Stimulated activated CD8-positive, alpha-beta memory T cell treated with anti-CD3 and anti-CD28 coated beads, Interleukin-12 subunit alpha, Interleukin-12 subunit beta, amount 100 ng/mL, for 4 hours (primary cell): Measurements from ENCODE around the gene BBS10.
"Not testable (repeated sequence)": the region's sequence is repeated elsewhere in the genome, so short reads cannot be mapped to it uniquely, and the experiment has no call there.

ENCODE experiments used
- DNase-seq: peaks from one replicate; pipeline ENCODE4 v3.0.0-alpha.2; 2020; ENCODE audit warnings: low read depth

The BBS10 gene

DNA sequence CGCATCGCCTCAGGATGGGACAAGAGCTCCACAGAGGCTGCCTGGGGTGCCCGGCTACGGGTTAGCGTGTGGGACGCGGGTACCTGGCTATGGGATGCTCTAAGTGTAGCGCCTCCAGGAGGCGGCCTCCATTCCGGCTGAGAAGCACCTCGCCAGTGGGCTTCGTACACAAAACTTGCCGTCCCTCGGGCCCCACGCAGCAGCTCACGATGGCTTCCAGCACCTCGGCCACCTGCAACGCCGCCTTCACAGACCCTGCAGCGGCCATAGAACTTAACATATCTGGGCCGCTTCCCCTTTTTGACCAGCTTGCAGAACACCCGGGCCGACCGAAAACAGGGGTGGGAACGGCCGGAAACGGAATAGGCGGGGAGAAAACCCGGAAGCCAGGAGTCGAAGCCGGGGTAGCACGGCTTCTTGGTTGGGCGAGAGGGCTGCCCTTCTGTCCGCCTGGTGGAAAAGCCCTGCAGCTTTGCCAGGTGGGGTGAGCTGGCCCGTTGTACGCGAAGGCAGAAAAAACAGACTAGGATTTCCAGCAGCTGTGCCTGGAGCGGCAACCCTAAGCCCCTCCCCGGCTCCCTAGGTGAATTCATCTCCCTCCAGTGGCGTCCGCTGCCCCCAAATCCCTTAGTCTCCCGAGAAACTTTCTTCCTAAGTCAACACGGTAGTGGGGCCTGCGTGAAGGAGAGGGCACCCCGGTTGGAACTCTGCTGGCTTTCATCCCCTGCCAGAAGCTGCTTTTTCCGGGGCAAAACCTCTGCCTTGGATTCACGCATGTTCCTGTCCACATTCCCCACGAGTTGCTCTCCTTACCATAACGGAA, at the start of gene BBS10:
BBS10 (minus strand) TSS at position 337 of the 823 bp plus-strand sequence; CDS start at position 280, 57 bp downstream.
- peak; percentile 71 for DNase-seq

DNA sequence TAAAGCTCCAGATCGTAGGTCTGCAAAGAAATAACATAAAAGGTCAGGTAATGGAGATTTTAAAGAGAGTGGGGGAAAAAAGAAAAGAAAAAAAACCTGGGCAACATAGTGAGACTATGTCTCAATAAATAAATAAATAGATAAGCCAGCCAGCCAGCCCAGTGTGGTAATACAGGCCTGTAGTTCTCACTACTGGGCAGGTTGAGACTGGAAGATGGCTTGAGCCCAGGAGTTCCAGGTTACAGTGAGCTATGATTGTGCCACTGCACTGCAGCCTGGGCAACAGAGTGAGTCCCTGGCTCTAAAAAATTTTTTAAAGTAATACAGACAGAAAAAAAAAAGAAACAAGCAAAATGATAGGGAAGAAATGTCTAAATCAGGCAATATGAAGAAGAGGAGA, 43.2 kb upstream of the BBS10 start:
- no peak for DNase-seq

DNA sequence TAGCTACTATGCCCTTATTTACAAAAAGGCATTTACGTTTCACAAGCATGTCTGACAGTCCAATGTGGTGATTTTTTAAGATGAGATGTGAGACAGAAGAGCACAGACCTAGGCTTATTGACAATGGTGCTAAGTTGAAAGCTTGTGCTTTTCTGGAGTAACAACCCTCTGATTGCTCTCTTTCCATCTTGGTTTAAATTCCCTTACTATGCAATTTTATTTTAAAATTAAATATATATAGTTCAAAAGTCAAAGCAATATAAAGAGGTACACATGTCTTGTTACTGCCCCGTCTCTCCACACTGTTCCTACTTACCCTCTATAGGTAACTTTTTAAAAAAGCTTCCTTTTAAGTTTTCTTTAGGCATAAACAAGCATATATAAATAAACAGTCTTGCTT, 39.4 kb upstream of the BBS10 start:
- DNase-seq, result no peak

DNA sequence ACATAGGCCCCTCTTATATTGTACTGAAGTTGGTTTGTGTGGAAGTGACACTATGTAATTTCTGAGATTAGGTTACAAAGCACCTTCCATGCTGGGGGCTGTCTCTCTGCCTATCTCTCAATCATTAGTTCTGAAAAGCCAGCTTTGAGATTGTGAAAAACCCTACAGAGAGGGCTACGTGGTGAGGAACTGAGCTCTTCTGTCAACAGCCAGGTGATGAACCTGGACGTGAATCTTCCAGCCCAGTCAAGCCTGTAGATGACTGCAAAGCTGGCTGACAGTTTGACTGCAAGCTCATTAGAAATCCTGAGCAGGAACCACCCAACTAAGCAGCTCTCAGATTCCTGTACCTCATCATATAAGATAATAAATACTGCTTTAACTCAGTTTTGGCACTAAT, 36.3 kb upstream of the BBS10 start:
- DNase-seq, result no peak

DNA sequence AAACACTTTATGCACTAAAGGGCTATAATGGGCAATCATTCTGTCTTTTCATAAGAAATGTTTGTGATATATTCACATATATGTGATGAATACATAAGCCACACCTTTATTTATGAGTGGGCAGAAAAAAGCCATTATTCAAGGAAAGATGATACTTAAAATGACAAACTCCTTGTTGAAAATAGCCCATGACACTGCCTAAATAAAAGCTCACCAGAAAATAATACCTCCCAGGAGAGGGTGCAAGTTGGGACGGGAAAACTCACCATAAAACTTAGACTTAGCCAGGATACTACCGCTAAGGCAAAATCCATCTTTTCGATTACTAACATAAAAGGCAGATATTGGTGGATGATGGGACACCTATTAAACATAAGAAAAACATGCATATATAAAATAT, 35.8 kb upstream of the BBS10 start:
- no peak for DNase-seq

DNA sequence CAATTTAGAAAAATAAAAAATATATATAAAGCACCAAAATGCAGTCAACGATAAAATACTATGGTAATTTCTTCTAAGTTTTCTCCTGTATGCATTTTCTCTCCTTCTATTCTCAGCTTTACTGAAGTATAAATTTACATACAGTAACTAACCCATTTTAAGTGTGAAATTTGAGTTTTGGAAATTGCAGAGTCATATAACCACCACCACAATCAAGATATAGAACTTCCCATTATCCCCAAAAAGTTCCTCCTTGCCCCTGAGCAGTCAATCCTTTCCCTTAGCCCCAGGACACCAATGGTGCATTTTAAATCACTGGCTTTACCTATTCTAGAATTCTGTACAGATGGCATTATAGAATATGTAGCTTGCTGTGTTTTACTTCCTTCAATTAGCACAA, 31.0 kb upstream of the BBS10 start:
- DNase-seq, result no peak

DNA sequence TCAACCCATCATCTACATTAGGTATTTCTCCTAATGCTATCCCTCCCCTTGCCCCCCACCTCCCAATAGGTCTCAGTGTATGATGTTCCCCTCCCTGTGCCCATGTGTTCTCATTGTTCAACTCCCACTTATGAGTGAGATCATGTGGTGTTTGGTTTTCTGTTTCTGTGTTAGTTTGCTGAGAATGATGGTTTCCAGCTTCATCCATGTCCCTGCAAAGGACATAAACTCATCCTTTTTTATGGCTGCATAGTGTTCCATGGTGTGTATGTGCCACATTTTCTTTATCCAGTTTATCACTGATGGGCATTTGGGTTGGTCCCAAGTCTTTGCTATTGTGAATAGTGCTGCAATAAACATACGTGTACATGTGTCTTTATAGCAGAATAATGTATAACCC, 28.7 kb upstream of the BBS10 start:
- not testable (repeated sequence) for DNase-seq

DNA sequence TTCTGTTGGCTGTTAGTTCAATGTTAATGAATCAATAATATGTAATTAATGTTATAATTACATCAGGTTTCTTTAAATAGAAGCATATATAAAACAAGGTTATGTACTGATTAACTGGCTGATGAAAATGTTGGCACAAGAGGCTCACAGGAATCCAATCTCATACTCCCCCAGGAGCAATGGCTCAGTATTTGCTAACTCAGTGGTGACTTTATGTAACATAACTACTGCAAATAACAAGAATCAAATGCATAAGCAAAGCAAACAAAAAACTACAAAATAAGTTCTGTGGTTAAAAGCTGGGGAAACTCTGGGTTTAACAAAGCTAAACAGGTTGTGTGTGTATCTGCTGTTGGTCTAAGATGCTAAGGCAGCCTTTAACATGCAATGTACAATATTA, 27.7 kb upstream of the BBS10 start:
- no peak for DNase-seq

DNA sequence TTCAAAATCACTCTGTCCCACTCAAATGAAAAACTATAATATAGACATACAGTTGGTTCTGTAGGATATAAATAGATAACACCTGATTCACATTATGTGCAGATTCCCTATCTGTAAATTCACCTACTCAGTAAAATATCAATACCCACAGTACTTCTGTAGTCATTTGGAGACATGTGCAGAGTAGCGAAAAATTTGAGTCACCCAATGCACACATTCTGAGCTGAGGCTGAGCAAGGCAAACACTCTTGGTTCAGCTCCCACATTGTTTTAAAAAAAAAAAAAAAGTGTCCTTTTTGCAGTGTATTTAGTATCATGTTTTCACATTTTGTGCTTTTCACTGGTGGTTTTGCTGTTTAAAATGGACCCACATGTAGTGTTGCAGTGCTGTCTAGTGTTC, 27.3 kb upstream of the BBS10 start:
- no peak for DNase-seq

DNA sequence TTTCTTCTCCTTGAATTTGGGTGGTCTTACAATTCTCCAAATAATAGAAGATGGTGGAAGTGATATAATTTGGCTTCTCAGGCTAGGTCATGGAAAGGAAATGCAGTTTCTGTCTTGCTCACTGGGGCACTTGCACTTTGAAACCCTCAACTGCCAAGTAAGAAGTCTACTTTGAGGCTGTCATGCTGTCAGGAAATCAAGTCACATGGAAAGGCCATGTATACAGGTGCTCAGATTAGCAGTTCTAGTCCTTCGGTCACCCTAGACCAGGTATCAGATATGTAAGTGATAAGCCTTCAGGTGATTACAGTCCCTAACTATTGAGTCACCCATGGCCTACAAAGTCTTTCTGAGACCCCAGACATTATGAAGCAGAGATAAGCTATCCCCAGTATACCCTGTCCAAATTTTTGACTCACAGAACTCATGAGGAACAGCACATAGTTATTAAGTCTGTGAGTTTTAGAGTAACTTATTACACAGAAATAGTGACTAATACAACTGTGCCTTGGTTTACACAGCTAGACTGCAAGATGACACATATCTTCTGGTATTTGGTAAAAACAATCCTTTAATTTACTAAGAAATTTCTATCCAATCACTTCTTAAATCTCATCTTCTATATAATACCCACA, 26.3 kb upstream of the BBS10 start:
- DNase-seq, result no peak

DNA sequence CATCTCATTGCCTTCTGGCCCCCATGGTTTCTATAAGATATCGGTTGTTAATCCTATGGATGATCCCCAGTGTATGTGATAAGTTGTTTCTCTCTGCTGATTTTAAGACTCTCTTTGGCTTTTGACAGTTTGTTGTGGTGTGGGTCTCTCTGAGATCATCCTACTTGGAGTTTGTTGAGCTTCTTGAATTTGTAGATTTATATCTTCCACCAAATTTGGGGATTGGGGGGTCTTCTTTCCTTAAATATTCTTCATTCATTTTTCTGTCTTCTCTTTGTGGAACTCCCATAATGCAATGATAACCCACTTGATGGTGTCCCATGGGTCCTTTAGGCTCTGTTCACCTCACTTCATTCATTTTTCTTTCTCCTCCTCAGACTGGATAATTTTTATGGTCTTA, 20.0 kb upstream of the BBS10 start:
- DNase-seq, result no peak

DNA sequence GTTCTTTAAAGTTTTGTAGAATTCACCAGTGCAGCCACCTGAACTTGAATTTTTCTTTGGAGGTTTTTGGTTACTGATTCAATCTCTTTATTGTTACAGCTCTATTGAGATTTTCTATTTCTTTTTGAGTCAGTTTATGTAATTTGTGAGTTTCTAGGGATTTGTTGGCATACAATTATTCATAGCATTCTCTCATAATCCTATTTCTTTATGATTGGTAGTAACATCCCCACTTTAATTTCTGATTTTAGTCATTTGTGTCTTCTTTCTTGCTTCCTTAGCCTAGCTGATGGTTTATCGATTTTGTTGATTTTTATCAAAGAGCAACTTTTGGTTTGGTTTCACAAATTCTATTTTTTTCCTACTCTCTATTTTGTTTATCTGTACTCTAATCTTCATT, 17.9 kb upstream of the BBS10 start:
- no peak for DNase-seq

DNA sequence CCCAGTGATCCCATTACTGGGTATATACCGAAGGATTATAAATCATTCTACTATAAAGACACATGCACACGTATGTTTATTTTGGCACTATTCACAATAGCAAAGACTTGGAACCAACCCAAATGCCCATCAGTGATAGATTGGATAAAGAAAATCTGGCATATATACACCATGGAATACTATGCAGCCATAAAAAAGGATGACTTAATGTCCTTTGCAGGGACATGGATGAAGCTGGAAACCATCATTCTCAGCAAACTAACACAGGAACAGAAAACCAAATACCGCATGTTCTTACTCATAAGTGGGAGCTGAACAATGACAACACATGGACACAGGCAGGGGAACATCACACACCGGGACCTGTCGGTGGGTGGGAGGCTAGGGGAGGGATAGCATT, 15.9 kb upstream of the BBS10 start:
- DNase-seq, result not testable (repeated sequence)

DNA sequence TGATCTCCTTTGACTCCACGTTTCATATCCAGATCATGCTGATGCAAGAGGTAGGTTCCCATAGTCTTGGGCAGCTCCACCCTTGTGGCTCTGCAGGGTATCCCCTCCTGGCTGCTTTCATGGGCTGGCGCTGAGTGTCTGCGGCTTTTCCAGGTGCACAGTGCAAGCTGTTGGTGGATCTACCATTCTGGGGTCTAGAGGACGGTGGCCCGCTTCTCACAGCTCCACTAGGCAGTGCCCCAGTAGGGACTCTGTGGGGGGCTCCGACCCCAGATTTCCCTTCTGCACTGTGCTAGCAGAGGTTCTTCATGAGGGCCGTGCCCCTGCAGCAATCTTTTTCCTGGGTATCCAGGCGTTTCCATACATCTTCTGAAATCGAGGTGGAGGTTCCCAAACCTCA, 12.1 kb upstream of the BBS10 start:
- DNase-seq, result no peak

DNA sequence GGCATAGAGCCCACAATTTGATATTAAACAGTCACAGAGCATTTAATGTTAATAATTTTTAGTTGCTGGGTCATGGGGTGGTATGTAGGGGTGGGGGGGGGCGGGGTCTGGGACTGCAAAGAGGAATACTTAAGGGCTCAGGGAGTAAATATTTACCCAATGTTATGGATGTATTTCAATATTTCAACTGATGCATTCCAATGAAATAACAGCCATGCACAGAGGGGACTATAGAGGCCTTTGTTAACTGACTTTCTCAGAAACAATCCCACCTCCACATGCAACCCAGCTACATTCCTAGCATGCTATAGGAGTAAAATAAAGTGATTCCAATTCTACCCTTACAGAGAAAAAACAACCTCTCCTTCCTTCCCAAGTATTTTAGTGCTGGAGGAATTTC, 7.9 kb upstream of the BBS10 start:
- DNase-seq, result no peak

DNA sequence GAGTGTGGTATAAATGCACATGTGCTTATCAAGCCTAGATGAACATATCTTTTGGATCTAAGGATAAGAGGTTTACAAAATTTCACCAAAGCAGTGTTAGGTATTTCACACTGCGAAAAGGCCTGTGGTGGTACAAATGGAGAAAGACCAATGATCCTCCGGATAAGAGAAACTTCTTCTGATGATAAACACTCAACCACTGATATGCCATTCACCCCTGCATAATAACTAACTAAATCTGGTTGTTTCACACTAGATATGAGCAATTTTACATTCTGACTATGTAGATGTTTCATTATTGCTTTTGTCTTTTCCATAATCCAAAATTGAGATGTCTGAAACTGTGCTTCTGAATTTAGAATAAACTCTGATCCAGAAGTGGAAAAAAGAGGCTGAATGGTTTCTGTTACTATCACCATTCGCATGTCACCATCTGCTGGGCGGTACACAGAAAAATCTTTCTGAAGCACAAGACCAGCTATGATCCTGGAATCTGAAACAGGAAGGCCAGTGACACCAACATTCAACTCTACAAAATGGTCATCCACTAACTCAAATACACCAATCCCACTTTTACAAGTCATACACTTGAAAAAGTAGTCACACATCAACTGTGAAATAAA, 1.3 kb downstream of the BBS10 start:
- no peak for DNase-seq

DNA sequence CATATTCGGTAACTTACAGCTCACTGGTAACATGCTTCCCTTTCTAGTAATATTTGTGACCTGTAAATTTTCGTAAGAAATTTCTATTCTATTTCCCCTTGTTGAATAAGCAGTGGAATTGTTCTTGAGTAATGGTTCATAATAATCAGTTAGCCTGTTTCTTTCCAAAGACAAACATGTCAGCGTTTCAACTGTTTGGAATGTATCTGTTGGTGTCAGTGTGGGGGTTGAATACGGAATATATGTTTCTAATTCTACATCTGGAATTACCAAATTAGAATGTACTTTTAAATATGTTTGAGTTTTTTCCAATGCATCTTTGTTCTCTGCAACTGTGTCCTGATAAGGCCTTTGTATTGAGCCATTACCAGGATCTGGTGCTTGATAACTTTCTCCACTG, 2.0 kb downstream of the BBS10 start:
- DNase-seq, result no peak

DNA sequence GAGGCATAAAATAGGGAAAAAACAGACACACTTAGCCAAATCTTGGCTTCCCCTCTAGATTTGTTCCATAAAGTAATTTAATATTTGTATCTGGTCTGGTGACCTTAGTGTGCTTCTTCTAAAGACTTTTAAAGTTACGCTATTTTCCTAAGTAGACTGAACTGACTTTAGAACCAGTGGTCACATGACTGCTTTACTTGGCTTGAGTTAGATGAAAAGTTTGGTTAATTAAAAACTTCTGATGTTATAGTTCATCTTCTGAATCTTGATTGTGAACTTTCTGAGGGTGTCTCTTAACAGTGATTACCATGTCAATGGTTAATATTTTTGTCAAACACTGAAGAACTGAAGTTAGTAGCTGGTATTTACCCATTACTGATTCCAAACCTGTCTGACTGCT, 2.6 kb downstream of the BBS10 start:
- DNase-seq, result no peak

DNA sequence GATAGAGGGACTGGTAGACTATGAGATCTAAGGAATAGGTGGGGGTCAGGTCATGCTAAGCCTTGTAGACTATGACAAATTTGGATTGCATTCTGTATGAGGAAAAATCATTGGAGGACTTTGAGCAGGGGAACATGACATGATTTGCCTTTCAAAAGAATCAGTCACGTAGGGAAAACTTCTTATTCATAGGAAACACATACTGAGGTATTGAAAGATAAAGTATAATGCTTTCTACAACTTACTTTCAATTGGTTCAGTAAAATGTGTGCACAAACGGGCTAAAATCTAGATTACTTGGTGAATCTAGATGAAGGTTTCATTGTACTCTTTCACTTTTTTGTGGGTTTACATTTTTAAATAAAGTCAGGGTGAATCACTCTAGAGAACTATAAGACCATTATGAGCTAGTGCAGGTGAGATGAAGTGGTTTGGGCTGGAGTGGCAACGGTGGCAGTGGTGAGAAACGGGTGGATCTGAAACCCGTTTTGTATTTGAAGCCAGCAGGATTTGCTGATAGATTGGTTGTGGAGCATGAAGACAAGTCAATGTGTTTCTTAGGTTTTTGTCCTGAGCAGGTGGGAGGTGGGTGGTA, 6.7 kb downstream of the BBS10 start:
- DNase-seq, result no peak

DNA sequence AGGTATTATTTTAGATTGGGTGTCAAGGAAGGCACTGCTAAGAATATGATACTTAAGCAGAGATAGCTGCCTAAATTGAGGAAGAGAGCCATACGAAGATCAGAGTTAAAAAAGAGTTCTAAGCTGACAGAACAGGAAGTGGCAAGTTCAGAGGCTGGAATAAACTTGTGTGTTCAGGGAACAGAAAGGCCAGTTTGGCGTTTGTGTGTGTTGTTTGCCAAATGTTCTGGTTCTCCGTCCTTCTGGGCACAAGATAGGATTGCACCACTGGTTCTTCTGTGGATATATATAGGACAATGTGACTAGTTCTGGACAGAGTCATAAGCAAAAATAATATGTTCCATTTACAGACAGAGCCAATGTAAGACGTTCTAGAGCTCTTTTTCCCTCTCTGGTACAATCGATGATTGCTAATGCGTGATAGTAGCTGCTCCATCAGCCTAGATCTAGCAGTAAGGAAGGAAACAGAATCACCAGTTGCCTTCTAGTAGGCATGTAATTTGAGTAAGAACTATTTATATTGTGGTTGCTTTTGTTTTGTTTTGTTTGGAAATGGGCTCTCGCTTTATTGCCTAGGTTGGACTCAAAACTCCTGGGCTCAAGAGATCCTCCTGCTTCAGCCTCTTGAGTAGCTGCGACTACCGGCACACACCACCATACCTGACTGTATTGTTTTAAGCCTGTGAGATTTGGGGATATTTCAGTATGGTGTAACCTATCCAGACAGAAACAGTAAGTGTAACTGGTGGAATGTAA, 7.4 kb downstream of the BBS10 start:
- DNase-seq, result no peak

DNA sequence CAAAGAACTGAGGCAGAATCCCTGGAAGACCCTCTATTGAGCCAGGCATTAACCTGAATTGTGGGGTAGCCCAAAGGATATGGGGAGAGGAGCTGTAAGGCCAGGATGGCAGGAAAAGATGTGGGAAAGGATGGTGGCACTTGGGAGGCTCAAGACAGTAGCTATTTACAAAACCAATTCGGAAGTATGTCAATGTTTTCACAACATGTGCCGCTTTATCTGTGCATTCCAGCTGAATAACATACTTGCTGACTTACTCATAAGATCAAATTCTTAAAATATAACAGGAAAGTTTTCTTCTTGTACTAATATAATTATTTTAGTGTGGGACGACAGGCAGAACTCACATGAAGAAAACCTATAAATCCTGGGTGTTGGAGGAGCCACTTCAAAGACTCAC, 10.6 kb downstream of the BBS10 start:
- no peak for DNase-seq

DNA sequence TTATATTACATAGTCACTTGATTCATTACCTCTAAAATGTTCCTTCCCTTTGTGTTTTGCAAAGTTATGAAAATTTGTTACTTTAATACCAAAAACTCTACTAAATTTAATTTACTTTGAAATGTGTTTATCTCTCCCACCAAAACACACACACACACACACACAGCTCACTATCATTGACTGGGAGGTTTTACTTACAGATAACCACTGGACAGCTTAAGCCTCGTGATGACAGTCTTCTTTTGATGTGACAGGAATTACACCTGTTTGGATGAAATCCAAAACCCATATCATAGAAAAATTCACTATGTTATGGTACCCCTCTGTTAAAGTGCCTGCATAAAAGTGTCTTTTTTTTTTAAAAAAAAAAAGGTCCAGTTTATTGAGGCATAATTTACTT, 15.6 kb downstream of the BBS10 start:
- DNase-seq, result no peak
